Measurements from ENCODE around the gene ZG16.

Gene ZG16

DNA sequence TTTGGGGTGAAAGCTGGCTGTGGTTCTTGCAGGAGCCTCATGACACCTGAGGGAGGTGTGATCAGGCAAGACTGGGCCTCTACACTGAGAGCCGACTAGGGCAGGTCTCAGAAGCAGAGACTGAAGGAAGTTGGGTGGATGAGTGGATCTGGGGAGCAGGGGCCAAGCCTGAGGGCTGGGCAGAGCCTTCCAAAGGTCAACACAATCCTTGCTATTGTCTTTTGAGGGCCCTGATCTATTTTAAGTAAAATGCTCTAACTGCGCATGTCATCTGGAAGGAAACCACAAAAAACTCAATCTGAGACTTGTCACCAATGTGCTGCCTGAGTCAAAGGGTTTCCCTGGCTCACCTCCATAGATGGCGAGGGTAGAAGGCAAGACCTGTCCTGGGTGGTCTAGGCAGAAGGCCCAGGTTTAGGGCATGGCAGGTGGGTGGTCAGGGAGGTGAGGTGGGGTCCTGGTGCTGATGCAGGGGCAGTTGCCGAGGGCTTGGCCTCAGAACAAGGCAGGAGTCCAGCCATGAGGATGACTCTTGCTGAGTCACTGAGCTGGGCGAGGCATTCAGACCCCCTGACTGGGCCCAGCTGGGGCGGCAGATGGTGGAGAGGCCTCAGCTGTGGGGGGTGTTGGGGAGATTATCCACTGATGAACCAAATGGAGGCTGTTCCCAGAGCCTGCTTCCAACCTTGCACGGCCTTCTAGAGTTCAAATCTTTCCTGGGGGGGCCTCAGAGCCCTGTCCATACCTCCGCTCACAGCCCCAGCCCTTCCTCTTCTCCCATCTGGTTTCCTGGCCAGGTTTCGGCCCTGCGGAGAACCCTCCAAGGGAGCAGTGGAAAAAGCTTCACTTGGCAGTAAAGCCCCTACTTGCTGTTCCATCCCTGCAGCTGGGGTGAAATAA is 47.3 kb downstream of the ZG16 start:
- TF ChIP-seq, protein P1, sequence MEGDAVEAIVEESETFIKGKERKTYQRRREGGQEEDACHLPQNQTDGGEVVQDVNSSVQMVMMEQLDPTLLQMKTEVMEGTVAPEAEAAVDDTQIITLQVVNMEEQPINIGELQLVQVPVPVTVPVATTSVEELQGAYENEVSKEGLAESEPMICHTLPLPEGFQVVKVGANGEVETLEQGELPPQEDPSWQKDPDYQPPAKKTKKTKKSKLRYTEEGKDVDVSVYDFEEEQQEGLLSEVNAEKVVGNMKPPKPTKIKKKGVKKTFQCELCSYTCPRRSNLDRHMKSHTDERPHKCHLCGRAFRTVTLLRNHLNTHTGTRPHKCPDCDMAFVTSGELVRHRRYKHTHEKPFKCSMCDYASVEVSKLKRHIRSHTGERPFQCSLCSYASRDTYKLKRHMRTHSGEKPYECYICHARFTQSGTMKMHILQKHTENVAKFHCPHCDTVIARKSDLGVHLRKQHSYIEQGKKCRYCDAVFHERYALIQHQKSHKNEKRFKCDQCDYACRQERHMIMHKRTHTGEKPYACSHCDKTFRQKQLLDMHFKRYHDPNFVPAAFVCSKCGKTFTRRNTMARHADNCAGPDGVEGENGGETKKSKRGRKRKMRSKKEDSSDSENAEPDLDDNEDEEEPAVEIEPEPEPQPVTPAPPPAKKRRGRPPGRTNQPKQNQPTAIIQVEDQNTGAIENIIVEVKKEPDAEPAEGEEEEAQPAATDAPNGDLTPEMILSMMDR (IDR thresholded peaks at IDR 0.05) = no peak
- H3K36me3 Mint-ChIP-seq (ENCODE audit: low read depth) = no peaks in the 10 kb centered on the region
- no peak overlapping the region for H3K4me3 Mint-ChIP-seq
- H3K27ac Mint-ChIP-seq = peak overlapping the region; percentile 33
- no peaks in the 10 kb centered on the region for H3K9me3 Mint-ChIP-seq
- peaks cover 3% of the 10 kb centered on the region for H3K27me3 Mint-ChIP-seq (ENCODE audit: low read depth, poor library complexity)
- peaks cover 26% of the 10 kb centered on the region for H3K4me1 Mint-ChIP-seq
- no peak for DNase-seq

DNA sequence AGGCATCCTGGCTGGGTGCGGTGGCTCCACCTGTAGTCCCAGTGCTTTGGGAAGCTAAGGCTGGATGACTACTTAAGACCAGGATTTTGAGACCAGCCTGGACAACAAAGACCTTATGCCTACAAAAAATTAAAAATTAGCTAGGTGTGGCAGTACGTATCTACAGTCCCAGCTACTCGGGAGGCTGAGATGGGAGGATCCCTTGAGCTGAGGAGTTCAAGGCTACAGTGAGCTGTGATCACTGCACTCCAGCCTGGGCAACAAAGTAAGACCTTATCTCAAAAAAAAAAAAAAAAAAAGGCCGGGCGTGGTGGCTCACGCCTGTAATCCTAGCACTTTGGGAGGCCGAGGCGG is 48.3 kb downstream of the ZG16 start:
- Mint-ChIP-seq H3K36me3 (ENCODE audit: low read depth) (no peaks in the 10 kb centered on the region), H3K27ac (no peak overlapping the region), H3K9me3 (no peaks in the 10 kb centered on the region), H3K27me3 (ENCODE audit: low read depth, poor library complexity) (peaks cover 3% of the 10 kb centered on the region), H3K4me3 (no peak overlapping the region), H3K4me1 (peaks cover 19% of the 10 kb centered on the region)
- no peak for DNase-seq
- TF ChIP-seq, protein P1 (IDR thresholded peaks at IDR 0.05) = no peak

DNA sequence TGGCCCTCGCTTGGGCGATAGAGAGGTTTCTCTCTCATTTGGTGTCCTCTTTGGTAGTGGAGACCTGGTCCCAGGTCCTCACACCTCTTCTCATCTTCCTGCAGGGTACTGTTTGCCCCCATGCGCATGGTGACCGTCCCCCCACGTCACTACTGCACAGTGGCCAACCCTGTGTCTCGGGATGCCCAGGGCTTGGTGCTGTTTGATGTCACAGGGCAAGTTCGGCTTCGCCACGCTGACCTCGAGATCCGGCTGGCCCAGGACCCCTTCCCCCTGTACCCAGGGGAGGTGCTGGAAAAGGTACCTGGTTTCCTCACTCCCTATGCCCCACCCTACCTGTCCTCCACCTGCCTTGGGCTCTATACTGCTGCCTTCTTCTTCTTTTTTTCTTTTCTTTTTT is 52.7 kb downstream of the ZG16 start:
- TF ChIP-seq, protein P1 (IDR thresholded peaks at IDR 0.05) = no peak
- H3K36me3 Mint-ChIP-seq (ENCODE audit: low read depth) = no peaks in the 10 kb centered on the region

DNA sequence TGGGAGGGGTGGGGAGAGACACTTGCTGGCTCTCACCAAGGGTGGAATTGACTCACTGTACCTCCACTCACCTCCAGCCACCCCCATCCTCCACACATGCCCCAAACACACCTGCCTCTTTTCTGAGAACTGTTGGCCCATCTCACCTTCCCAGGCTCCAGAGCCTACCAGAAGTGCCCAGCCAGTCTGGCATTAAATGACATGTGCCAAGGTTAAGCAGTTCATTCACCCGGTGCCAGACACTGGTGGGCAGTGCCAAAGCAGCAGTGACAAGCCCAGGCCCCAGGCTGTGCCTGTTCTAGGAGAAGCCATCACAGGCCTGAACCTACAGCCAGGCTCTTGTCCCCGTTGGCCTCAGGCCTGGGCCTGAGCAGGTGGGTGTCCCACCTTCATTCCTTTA is 53.4 kb downstream of the ZG16 start:
- Mint-ChIP-seq H3K9me3 (no peaks in the 10 kb centered on the region), H3K27ac (no peak overlapping the region), H3K4me3 (no peak overlapping the region), H3K27me3 (ENCODE audit: low read depth, poor library complexity) (peaks cover 2% of the 10 kb centered on the region), H3K36me3 (ENCODE audit: low read depth) (no peaks in the 10 kb centered on the region), H3K4me1 (peaks cover 7% of the 10 kb centered on the region)
- TF ChIP-seq, protein P1 (IDR thresholded peaks at IDR 0.05) = no peak
- no peak for DNase-seq

More for the DNA sequence above, 52.7 kb downstream of the ZG16 start:
- no peak overlapping the region for H3K4me3 Mint-ChIP-seq
- peaks cover 4% of the 10 kb centered on the region for H3K4me1 Mint-ChIP-seq
- H3K9me3 Mint-ChIP-seq = no peaks in the 10 kb centered on the region
- H3K27ac Mint-ChIP-seq = no peak overlapping the region
- peaks cover 2% of the 10 kb centered on the region for H3K27me3 Mint-ChIP-seq (ENCODE audit: low read depth, poor library complexity)
- no peak for DNase-seq
